GM03348 (cell line): Measurements from ENCODE around the gene ALPP.
"Not testable (repeated sequence)": the region's sequence is repeated elsewhere in the genome, so short reads cannot be mapped to it uniquely, and the experiment has no call there.

Source experiments
- DNase-seq: peaks from one replicate; pipeline ENCODE4 v3.0.0; 2012; ENCODE audit warnings: low spot score

The ALPP gene

DNA sequence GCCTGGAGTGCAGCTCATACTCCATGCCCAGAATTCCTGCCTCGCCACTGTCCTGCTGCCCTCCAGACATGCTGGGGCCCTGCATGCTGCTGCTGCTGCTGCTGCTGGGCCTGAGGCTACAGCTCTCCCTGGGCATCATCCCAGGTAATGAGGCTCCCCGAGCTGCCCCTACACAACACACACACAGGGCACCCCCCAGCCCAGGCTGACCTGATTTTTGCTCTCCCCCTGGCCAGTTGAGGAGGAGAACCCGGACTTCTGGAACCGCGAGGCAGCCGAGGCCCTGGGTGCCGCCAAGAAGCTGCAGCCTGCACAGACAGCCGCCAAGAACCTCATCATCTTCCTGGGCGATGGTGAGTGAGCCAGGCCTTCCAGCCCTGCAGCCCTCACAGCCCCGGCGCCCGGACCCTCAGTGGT lies at the start of gene ALPP:
TSS of gene ALPP (plus strand) at position 17 of the 417 bp plus-strand sequence. CDS start at position 69, 52 bp downstream.
- DNase-seq, result not testable (repeated sequence)

DNA sequence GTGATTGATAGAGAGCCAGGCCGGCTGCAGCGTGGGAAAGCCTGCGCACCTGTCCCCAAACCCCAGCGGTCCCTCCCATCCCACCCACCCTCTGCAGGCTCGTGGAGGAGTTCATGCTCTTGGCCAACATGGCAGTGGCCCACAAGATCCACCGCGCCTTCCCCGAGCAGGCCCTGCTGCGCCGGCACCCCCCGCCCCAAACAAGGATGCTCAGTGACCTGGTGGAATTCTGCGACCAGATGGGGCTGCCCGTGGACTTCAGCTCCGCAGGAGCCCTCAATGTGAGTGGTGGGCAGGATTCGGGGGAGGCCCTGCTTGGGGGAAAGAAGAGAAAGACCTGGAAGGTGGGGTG lies 48.9 kb upstream of the ALPP start:
- DNase-seq, result no peak

DNA sequence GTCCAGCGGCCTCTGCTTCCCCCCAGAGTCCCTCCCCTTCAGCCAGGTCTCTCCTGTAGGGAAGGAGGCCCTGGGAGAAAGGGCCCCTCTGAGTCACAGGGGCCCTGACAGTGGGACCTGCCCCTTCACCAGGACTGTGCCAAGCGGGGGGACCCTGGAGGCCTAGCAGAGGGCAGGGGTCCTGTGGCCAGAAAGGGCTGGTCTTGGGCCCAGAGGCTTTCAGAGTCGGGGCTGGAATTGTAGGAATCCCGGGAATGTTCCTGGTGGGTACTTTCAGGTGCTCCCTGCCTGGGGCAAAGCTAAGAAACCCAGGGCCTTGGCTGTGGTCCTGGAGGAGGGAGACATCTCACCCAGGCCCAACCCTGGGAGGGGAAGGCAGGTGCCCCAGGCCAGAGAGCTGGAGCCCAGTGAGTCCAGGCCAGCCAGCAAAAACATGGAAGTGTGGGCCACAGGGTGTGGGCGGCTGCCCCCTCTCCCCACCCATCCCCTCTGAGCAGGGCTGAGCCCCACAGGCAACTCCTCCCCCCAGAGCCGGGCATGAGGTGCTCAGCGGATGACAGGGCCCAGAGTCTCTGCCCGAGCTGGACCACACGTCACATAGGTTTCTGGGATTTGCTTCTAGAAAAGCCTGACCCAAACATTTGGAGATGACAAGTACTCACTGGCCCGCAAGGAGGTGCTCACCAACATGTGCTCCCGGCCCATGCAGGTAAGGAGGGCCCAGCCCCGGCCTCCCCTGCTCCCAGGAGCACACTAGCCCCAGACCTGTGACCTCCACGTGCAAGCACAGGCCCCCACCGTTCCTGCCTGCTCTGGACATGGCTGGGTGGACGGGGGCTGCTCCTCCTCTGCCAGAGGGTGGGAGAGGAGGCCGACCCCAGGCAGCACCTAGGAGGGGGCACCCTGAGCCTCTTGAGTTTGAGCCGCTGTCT lies 48.2 kb upstream of the ALPP start:
- no peak for DNase-seq

DNA sequence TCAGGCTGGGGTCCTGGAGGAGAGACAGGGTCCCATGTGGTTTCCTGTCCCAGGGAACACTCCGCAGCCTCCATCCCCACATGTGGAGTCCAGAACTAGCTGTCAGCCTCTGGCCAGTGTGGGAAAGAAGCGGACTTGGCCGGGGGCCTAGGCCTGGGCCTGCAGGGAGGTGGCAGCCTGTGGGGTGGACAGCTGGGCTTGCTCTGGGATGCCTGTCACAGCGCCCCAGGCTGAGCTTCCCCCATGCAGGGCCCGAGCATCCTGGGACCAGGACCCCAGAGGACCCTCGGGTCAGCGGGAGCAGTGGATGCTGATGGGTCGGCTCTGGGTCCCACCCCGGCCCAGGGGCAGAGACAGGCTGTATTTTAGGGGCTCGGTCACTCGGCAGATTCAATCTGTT lies 47.5 kb upstream of the ALPP start:
- not testable (repeated sequence) for DNase-seq

DNA sequence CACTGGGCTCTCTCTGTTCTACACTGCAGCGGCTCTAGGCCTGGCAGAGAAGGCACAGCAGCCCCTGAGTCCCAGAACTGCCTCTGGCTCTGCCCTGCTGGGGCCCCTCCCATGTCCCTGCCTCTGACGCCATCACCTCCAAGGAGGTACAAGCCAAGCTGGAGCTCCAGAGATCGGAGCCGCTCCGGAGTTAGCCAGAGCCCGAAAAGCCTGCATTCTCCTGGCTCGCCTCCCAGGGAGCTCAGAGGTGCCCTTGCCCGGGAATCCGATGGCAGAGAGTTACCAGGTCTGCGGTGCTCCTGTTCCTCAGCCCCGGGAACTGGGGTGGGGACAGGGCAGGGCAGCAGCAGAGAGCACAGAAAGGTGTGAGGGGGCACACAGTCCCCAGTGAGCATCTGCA lies 46.9 kb upstream of the ALPP start:
- DNase-seq, result not testable (repeated sequence)

DNA sequence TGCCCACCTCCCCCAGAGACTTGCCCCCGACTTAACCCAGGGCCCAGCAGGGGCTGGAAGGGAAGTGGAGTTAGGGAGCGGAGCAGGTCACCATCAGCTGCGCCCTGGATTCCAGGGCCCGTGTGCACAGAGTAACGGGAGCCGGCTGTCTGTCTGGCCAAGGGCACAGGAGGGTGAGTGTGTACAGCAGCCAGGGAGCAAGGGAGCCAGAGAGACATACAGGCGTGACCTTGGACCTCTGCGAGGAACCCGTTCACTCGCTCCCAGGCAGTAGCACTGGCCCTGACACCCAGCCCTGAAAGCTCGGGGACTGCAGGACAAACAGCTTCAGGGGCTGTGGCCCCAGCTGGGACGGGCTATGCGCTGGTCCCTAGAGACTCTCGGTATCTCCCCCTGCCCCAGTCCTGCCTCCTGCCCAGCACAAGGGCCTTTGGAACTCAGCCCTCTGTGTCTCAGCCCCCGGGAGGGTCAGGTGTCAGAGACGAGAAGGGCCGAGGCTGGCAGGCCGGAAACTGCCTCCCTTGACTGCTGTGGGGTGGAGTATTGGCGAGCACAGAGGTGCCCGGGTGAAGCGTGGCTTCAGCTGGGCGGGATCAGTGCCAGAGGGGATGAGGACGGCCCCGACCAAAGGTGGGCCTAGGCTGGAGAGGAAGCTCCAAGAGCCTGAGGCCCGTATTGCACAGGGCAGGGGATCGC lies 46.2 kb upstream of the ALPP start:
- not testable (repeated sequence) for DNase-seq

DNA sequence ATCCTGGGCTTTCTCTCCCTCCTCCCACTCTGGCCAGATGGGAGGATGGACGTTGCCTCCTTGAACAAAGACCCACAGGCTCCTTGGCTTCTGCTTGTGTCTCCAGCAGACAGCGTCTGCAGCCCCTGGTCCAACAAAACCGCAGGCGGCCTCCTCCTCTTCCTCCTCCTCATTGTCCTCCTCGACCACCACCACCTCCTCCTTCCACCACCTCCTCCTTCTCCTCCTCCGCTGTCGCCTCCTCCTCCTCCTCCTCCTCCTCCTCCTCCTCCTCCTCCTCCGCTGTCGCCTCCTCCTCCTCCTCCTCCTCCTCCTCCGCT lies 45.7 kb upstream of the ALPP start:
- DNase-seq, result no peak

DNA sequence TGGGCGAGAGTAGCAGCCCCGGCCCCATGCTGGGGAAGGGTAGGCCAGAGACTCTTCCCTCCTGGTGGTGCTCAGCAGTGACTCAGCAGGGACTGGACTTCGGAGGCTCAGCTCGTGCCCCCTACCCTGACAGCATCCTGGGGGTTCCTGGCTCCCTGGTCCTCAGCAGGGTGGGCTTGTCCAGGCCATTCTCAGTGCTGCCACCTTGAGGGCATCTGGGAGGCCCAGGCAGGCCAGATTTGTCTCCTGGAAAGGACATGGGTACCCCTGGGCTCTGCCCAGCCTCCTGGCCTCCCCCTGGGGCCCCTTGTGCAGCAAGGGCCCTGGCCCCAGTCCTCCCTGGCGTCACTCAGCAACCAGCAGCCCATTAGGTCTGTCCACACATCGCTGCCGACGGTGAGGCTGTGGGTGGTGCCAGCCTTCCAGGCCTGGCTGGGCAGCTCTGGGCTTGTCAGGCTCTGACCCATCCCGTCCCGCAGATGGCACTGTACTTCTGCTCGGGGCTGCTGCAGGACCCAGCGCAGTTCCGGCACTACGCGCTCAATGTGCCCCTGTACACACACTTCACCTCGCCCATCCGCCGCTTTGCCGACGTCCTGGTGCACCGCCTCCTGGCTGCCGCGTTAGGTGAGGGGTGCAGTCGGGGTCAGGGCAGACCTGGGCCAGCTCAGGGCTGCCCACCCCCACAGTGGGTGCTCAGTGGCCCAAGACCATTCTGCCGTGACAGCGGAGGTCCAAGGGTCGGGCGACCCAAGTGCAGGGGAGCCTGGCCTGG lies 45.0 kb upstream of the ALPP start:
- DNase-seq, result no peak

DNA sequence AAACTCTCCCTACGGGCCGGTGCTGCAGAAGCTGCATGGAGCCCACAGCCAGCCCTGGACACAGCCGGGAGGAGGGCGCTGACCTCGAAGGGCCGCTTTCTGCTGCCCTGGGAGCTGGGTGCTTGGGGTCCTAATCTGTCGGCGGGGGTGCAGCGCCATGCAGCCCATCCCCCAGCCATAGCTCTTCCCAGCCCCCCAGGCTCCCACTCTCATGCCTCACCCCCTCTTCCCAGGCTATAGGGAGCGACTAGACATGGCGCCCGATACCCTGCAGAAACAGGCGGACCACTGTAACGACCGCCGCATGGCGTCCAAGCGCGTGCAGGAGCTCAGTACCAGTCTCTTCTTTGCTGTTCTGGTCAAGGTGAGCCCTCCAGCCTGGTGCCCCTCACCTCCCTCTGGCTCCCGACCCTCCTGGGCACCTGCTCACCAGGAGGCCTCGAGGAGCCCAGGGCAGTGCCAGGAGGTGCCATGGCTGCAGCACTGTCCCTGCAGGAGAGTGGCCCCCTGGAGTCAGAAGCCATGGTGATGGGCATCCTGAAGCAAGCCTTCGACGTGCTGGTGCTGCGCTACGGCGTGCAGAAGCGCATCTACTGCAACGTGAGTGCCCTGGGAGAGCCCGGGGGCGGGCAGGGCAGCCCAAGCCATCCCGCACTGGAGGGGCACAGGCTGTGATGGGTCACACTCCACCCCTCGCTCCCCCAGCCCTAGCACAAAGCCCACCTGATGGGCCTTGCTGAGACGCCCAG lies 44.2 kb upstream of the ALPP start:
- DNase-seq, result not testable (repeated sequence)

DNA sequence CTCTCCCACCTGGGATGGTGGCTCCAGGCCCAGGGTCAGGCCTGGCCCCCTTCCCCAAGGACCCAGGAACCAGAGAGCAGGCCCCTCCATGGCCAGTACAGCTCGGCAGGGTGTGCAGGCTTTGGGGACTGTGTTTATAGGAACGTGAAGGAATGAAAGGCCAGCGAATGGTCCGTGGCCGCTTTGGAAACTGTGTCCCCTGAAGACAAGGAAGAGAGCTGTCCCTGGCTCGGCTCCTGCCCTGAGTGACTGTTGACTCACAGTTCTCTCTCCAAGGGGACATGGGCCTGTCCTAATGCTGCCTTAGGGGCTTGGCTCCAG lies 43.7 kb upstream of the ALPP start:
- not testable (repeated sequence) for DNase-seq

DNA sequence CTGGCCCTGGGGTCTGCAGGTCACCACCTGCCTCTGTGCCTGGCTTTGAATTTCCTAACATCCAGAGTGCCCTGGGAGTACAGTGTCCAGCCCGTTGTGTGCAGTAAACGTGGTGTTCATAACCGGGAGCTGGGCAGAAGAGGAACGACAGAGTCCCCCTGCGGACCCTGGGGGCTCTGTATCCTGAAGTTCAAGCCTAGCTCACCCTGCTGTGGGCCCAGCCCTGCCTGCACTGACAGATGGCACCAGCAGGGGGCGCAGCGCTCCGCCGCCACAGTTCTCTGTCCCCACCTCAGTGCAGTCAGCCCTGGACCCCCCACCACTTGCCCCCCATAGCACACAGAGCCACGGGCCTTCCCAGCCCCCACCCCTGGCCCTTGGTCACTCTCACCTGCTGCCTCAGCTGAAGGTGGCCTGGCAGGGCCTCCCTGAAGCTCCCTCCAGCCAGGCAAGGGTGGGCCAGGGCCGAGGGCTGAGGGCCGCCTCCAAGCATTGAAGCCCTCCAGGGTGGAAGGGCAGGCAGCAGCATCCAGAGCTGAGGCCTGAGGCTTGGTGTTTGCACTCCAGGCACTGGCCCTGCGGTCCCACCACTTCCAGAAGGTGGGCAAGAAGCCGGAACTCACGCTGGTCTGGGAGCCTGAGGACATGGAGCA lies 43.2 kb upstream of the ALPP start:
- DNase-seq, result not testable (repeated sequence)

DNA sequence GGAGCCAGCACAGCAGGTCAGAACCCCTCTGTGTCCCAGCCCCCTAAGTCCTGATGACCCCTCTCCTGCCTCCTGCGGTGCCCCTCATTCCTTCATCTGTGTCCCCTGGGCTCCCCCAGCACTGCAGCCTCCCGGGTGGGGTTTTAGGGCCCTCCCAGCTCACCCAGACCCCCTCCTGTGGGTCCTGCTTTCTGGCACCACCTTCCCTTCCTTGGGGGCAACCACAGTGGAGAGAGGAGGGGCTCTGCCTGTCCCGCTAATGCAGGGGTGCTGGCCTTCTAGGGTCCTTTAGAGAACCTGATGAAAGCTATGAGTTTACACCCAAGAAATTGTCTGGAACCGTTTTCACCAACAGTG lies 42.7 kb upstream of the ALPP start:
- no peak for DNase-seq

DNA sequence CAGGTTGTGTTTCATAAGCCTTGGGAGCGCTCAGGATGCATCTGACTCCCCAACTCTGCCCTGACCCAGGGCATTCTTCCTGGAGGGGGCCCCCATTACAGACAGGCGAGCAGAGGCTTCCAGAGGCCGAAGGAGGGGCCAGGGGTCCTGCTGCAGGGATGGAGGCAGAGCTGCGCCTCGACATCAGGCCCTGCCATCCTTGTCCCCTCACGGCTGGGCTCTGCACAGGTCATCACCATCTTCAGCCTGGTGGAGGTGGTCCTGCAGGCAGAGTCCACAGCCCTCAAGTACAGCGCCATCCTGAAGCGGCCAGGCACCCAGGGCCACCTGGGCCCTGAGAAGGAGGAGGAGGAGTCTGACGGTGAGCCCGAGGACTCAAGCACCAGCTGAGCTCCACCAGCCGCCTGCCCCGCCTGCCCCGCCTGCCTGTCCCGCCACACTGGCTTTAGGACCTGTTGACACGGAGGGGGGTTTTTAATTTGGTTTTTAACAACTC lies 42.3 kb upstream of the ALPP start:
- no peak for DNase-seq

DNA sequence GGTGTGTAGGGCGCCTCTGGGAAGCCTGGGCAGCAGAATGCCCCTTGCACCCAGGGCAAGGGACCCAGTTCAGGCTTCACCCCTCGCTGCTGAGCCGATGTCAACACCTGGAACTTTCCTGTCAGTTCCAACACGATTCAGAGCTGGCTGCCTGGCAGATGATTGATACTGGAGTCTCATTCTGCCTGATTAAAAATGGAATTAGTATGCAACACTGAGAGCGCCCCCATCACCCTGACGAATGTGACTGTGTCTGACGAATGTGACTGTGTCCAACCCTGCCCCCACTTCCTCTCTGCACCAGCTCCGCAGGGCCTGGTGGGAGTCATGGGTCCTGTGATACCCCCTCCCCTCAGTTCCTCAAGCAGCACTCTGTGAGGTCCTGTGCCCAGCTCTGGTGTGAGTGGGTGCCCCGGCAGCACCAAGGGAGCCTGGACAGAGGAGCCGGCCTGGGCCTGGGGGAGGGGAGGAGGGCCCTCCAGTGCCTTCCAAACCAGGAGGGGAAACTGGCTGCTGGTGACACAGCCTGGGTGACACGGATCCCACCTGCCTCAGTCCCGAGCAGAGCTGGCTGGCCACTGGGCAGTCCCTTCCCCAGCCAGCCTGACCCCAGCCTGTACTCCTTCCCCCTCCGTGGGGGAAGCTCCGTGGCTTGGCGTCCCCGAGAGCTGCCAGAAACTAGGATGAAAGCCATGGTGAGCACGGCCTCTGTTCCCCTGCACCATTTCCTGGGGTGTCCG lies 41.4 kb upstream of the ALPP start:
- no peak for DNase-seq

DNA sequence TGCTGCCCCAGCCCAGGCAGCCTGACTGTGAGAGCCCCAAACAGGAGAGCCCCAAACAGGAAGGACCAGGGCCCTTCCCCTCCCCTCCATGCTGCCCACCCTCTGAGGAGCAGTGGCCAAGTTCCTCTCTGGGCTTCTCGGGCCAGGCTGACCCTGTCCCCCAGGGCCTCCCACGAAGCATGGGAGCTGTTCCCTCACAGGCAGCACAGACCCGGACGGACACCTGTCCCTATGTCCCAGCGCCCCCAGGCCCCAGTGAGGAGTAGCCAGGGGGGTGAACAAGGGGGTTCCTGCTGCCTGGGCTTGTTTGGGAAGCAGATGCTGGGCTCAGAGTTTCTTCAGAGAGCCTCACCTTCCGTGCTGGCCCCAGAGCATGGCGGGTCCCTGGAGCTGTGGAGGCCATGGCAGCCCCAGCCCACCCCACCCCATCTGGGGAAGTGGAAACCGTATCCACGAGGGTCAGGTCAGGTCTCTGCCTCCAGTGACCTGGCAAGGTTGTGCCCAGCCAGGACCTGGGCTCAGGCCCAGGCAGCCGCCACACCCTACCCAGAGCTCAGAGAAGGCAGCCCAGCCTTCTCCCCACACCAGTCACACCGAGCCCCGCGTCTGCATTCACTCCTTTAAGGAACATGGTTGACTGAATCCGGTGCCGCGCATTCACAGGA lies 40.3 kb upstream of the ALPP start:
- not testable (repeated sequence) for DNase-seq

DNA sequence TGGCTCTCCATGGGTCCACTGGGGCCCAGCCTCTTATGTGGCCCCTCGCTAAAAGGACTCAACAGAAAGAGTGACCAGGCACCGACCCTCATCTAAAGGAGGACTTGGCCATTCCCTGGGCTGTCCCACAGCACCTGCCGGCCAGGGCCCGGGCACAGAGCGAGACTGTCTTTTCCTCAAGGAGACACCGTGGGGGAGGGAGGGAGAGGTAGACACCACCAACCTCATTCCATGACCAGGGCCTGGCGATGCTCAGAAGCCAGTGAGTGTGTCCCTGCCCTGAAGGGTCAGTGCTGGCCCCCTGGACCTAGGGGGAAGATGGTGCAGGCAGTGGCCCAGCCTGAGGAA lies 39.8 kb upstream of the ALPP start:
- DNase-seq, result no peak

DNA sequence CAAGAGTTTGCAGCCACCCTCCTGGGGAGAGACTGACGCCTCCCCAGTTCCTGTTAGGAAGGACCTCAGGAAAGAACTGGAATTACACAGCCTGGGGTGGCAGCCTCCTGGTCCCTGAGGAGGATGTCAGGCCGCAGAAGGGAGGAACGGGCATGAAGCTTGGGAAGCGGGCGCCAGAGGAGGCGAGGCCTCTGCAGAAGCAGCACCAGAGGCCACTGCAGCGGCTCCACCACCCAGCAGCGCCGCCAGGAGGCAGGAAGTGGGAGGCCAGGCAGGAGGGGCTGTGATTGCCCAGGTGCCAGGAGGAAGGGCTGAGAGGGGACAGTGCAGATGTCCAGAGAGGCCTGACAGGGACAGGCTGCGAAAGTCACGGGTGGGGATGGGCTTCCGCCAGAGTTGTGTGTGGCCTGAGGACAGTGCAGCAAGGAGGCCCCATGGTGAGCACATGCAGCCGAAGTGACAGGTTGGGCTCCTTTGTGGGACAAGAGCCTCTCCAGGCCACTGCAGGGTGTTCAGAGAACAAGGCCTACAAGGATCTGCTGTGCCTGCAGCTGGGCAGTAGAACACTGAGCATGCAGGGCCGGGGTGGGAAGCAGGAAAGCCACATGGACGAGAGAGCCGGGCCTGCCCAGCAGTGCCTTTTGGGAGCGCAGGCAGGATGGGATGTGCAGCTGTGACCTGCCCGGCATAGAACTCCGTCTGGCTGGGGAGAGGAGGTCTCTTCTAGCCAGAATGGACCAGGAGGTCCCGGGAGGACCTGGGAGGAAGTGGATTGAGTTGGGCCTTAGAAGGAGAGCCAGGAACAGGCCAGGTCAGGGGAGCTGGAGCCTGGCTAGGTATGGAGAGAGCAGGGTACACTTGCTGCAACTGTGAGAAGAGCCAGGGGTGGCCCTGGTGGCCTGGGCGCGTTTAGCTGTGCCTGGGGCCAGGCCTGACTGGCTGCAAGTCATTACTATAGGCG lies 39.1 kb upstream of the ALPP start:
- DNase-seq, result no peak

DNA sequence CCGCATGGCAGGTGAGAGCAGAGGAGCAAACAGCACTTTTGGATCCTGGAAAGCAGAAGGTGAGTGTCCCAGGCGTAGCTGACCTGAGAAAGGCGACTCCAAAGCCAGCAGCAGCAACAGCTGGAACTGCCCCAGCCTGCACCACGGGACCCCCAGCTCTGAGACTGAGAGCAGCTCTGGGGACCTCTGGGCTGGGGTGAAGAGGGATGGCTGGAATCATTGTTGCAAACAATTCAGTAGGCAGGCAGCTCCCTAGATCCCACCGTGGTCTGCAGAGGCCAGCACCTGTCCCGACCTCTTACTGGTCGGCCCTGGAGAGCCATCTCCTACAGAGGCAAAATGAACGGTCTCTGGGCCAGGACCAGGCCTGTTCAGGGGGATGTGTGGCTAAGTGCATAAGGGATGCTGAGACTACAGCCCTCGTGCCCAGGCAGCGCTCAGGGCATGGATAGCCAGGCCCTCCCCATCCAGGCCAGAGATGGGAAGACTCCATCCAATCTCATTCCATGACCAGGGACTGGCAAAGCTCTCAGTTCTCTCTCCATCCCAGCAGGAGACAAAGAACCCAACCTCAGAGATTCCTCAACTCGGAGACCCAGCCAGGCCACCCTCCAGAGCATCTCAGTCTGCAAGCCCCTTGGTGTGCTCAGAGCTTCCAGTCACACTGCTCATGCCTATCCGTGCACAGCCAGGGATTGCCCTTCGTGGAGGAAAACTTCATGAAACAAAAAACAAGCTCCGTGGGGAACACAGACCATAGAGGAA lies 38.2 kb upstream of the ALPP start:
- DNase-seq, result no peak
